ENCODE data around the gene FAM83F.
"Not testable (repeated sequence)": the region's sequence is repeated elsewhere in the genome, so short reads cannot be mapped to it uniquely, and the experiment has no call there.

FAM83F gene

DNA sequence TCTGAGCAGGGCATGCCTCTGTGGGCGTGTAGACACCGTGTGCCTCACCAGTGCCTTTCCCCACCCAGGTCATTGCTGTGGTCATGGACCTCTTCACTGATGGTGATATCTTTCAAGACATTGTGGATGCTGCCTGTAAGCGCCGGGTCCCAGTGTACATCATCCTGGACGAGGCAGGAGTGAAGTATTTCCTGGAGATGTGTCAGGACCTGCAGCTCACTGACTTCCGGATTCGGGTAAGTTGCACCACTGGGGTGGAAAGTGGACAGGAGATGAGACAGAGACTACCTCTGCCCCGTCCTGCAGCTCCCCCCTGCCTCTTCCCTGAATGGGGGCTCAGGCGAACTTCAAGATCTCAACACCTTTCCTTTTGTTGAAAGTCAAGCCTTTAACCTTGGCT lies 24.3 kb downstream of the FAM83F start:
- no peak for DNase-seq

DNA sequence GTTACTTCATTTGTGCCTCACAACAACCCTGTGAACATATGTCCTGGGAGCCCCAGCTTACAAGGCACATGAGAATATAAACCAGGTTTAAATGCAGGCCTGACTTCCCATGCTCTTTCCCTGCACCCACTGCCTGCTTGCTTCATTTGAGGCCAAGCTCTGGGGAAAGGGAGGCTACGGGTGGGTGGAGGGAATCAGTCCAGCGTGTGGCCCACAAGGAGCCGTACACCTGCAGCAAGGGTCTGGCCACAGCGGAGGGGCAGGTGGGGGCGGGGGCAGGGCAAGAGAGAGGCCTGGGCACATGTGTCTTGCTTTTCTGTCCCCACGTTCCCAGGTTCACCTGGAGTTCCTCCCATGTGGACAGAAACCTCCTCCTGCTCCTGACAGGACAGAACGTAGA lies 26.2 kb downstream of the FAM83F start:
- no peak for DNase-seq

DNA sequence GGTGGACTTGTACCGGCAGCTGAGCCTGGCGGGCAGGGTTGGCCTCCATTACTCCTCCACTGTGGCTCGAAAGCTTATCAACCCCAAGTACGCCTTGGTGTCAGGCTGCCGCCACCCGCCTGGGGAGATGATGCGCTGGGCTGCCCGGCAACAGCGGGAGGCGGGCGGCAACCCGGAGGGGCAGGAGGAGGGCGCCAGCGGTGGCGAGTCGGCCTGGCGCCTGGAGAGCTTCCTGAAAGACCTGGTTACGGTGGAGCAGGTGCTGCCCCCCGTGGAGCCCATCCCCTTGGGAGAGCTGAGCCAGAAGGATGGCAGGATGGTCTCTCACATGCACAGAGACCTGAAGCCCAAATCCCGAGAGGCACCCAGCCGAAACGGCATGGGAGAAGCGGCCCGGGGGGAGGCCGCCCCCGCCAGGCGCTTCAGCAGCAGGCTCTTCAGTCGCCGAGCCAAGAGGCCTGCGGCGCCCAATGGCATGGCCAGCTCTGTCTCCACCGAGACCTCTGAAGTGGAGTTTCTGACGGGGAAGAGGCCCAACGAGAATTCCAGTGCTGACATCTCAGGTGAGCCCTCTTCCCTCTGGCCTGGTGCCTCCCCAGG lies 26.7 kb downstream of the FAM83F start:
- no peak for DNase-seq

DNA sequence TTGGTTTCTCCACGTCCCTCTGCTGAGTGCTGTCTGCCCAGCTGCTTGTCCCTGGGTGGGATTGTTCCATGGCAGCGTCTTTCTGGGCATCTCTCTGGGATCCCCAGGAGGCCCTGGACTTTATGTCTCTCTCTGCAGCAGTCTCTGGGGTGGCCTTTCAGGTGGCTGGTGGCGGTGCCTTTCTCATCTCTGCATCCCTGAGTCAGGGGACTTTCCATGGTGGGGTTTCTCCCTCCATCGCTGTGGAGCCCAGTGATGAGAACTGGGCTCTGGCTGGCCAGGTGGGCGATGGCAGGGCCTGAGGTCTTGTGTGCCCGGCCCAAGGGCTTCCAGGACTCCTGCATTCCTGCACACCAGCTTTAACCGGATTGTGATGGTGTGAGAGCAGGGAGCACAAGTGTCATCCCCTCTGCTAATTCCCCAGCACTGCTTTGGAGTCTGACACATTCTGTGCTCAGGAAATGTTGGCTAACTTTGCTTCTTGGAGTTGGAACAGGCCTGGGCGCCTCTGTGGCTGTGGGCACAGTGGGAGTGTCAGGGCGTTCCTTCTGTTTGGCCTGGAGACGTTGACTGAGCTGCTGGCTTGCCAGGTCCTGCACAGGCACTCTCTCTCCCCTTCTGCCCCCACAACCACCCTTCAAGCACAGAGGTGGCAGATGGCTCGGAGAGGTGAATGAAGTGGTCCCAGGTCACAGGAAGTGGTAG lies 27.9 kb downstream of the FAM83F start:
- peak; percentile 51 for DNase-seq

DNA sequence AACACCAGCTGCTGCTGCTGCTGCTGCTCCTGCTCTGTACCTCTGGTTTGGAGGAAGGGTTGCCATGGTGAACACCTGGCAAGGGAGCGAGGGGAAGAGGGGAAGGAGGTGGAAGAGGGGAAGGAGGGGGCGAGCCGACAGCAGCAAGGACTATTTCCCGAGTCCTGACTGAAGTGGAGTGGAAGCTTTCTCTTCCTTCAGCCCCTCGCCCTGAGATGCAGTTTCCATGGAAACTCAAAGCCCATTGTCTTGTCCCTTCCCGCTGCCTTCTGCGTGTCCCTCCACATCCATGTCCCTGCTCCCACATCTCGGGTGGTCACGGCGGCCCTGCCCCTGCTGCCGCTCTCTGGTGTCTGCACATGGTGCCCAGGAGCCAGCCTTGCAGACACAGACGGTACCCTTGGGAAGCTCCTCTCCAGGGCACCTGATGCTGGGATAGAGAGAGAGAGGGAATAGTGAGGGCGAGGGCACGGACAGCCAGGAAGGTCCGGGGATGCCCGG lies 28.6 kb downstream of the FAM83F start:
- DNase-seq, result no peak

DNA sequence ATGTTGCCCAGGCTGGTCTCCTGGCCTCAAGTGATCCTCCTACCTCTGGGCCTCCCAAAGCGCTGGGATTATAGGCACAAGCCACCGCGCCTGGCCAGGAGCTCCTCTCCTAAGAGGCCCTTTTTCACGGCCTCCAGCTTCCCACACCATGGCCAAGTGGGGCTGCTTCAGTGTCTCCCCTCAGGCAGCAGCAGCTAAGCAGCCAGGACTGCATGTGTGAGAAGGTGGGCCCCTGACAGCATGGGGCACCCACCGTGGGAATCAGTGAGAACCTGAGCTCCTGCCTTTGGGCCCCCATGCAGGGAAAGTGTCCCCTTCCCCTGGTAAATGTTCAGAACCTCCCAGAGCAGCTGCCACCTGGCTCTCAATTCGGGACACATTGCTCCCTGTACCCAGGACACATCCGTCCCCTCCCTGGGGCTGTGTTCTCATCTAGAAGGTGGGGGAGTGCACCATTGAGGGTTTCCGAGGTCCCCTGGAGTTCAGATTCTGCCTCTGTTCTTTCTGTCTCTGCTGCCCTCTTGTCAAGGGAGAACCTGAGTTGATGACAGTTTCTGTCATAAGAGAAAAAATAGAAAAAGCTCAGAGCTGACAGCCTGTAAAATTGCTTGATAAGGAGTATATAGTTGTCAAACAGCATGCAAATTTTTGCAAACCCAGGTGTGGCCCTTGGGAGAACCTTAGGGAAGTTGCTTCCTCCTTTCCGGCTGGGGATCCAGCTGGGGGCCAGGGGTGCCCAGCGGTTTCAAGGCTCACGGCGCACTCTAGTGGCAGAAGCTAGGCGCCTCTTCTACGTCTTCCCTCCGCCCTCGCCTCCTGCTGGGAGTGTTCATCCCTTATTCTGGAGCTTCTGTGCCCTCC lies 29.7 kb downstream of the FAM83F start:
- peak; percentile 77 for DNase-seq

DNA sequence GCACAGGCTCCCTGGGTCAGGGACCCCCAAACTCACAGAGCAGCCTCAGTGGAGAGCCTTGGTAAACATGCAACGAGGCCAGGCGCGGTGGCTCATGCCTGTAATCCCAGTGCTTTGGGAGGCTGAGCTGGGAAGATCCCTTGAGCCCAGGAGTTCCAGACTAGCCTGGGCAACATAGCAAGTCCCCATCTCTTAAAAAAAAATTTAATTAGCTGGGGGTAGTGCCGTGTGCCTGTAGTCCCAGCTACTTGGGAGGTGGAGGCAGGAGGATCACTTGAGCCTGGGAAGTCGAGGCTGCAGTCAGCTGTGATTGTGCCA lies 30.3 kb downstream of the FAM83F start:
- DNase-seq, result not testable (repeated sequence)

DNA sequence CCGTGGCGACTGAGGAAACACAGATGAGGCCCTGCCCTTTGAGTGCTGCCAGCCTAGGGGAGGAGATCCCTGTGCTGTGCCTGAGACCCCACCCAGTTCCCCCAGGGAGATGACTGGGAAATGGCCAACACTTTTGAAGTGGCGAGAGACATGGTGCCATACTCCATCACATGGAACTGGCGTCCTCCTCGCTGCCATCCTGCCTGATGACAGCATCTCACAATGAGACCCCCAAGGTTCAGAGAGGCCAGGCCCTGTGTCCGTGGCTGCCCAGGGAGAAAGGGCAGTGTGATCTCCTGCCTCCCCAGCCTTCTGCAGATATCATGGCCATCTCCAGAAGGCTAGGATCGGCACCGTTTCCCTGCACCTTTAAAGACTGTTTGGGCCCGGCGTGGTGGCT lies 31.1 kb downstream of the FAM83F start:
- no peak for DNase-seq

DNA sequence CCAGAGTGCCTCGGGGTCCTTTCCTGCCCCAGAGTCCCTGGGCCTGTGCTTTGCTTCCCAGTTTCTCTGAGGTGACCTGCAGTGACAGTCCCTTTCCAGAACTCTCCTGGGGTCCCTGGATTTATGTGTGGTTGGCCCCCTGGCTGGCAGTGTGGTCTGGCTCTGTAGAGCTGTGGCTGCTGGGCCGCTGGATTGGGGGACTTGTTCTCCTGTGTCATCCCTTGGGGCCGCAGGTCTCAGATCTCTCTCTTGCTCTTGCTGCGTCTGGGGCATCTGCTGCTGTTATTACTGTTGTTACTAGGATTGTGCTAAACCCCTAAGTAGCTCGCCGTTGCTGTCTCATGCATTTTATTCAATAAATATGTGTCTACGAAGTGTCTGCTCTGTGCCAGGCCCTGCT lies 31.9 kb downstream of the FAM83F start:
- DNase-seq, result no peak

DNA sequence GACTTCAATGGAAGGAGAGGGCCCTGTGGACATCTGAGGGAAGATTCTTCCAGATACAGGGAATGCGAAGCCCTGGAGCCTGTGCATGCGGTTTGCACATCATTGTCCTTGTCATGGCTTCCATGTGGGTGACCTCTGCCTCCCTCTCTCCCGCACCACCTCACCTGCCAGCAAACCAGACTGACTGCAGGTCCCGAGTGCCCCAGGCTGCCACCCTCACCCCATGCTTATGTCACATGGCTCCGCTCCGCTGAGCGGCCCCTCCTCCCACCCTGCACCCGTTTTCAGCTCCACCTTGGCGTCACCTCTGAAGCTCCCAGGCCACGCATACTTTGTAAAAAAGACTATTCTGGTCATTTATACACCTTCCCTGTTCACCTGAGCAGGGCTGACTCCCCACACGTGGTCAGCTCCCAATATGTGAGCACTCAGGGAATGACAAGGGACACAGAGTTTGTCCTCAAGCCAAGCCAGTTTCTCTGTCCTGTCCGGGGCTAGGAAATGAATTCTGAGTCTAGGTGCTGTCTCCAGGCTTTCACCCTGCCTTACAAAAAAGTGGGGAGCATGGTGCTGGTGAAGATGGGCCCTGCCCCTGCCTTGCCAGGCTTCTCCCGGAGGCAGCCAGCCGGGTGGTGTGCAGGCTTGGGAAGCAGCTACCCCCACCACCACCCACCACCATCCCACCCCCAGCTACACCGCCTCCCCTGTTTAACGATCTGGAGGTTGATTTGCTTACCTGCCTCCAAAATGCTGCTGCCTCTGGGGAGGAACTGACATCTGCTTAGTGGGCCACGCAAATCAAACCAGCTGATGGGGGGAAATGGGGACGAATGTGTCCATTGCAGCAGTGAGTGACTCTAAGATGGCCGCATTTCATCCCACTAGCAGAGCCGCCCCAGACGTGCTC lies 32.7 kb downstream of the FAM83F start:
- no peak for DNase-seq

DNA sequence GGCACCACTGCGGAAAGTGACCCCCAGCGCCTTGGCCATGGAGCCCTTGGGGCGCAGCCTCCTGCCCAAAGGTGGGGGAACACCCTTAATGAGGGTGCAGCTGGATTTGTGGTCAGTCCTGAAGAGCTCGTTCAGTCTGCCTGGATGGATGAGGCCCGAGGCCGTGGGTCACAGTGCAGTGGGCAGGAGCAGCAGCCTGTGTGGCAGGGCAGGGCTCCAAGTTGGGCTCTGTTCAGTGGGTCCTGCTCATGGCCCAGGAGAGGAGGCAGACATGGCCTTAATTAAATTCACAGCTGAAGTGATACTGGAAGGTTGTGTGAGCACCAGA lies 33.3 kb downstream of the FAM83F start:
- DNase-seq, result no peak

DNA sequence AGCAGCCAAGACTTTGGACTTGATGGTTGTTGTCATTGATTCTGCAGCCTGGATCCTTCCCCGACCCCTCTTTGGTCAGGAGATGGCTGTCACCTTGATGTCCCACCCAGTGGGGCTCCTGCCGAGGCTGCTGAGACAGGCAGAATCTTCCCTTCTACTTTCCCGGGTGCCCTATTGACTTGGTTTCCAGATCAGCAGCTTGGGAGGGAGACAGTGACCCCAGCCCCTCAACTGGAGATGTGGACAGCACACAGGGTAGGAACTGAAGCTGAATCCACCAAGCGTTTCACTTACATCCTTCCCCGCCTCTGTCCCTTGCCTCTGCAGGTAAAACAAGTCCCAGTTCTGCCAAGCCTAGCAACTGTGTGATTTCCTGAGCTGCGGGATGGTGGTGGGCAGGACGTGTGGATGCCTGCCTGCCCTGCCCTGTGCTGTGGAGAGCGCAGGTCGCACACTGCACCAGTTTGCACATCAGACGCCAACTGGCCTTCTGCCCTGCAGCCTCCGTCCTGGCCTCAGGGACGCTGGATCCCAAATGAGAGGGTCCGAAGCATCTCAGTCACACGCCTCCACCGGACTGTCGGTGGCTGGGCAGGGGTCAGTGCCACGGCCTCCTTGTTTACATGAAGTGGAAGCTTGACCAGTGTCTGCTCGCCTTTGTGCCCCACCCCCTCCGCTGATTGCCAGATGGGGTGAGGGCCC lies 34.6 kb downstream of the FAM83F start:
- DNase-seq, result peak; percentile 11

DNA sequence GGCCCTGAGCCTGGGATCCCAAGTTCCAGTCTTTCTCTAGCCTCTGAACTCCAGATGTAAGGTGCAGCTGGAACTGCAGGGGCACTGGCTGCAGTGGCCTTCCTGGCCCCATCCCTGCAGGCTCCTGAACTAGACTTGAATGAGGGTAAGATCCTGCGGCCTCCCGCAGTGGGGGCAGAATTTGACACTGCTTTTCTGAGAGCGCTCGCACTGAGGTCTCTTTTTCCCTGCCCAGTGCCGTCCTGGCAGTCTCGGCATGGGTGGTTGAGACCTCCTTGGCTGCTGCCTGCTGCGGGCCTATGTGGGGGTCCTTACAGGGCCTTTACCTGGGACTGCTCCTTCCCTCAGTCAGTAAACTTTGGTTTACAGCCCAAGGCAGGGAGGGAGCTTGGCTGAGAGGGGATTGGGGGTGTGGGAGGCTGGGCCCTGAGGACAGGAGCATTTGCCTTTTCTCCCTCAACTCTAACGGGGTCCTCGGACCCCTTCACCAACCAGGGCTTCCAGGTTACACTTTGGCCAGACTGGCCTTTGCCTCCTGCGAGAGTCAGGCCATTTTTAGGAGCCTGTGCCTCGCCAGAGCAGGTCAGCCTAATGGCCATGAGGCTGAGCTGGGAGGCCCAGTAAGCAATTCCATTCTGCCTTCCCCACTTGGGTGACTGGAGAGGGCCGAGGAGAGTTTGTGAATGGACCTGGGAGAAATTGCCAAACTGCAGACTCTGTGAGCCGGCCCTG lies 35.4 kb downstream of the FAM83F start:
- DNase-seq, result no peak

DNA sequence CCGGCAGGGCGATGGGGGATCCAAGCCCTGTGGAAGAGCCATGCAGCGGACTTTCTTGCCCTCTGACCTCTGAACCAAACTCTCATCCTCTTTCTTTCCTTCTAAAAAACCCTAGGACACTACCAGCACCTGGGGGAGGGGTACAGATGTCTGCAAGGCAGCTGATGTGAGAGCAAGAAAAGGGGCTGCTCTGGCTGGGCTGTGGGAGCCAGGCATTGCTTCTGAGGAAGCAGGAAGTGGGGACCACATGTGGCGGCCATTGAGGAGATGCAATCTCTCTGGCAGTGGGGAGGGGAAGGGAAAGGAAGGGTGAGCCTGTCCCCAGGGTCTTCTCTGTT lies 36.0 kb downstream of the FAM83F start:
- no peak for DNase-seq

DNA sequence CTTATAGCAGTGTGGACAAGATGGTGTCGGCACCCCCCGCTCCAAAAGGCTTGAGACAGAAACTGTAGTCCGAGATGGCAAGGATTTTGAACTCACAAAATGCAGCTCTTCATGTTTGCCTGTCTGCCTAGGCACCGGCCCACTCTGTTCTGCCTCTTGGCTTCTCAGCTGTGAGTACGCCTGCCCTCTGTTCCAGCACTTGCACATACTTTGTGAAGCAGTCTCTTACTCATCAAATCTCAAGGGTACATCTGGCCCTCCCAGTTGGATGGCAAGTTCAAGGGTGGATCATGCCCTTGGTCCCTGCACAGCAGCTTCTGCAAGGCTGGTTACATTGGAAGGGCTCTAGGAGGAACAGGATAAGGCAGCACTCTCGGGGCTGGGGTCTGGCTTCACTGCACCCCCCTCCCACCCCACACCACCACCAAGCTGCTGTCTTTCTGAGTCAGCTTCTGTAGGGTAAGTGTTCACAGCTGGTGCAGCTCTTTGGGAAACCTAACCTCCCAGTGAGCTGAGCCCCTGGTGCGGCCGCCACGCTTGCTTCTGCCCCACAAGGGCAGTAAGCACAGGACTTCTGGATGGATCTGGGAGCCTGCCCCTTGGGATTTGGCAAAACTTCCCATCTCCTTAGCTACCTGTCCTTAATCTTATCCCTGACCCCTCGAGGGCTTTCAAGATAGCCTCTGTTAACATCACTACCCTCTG lies 37.2 kb downstream of the FAM83F start:
- DNase-seq, result no peak

DNA sequence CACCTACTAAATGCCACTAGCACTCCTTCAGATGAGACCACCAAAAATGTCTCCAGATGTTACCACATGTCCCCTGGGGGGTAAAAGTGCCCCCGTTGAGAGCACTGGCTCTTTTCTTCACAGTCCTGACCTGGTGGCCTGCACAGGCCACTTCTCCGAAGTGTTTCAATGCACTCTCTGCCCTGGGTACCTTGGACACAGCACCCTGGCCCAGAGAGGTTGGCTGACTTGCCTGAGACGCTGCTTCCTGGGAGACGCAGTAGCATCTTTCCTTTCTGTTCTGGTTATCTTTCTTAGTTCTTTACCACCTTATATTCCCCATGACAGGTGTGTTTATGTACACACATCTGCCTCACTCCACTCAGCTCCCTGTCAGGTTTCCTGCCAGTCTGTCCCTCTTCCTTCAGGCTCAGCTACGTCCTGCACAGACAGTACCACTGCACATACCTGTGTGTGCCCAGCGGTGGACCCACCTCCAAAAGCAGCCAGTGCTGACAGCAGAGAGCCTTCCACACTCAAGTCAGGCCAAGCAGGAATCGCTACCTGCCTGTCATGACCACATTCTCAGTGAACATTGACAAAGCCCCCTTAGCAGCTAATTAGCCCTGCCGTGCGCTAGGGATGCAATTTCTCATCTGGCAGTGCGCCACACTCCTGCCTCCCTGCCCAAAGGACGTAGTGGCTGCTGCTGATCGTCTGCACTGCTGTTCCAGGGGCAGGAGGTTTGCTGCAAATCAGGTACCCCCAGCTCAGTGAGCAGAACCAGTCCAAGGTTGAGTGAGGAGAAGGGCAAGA lies 39.0 kb downstream of the FAM83F start:
- no peak for DNase-seq

DNA sequence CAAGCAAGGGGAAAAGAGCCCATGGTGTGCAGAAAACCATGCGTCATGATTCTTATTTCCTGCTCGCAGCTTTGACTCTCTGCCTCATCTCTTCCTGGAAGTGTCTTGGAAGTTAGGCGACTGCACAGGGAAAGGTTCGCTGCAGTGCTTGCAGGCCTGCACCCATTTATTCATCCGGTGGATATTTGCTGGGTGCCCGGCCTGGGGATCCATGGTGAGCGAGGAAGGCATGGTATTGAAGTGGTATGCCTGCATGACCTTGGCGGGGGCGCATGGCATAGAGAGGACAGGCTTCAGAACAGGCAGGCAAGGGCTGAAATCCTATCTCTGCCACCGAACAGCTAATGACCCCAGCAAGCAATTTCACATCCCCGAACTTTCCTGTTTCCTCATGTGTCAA lies 40.6 kb downstream of the FAM83F start:
- no peak for DNase-seq

DNA sequence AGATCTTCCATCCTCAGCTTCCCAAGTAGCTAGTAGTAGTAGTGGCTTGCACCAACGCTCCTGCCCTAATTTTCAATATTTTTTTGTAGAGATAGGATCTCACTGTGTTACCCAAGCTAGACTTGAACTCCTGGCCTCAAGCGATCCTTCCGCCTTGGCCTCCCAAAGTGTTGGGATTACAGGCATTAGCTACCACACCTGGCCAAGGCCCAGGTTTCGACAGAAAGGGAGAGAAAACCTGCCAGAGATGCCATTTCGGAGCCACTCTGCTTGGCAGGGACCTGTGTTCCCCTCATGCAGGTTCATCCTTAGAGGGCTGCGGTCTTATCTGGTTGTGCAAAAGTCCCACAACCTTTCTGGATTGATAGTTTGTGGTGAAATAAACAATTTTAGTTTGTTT lies 41.4 kb downstream of the FAM83F start:
- DNase-seq, result no peak

DNA sequence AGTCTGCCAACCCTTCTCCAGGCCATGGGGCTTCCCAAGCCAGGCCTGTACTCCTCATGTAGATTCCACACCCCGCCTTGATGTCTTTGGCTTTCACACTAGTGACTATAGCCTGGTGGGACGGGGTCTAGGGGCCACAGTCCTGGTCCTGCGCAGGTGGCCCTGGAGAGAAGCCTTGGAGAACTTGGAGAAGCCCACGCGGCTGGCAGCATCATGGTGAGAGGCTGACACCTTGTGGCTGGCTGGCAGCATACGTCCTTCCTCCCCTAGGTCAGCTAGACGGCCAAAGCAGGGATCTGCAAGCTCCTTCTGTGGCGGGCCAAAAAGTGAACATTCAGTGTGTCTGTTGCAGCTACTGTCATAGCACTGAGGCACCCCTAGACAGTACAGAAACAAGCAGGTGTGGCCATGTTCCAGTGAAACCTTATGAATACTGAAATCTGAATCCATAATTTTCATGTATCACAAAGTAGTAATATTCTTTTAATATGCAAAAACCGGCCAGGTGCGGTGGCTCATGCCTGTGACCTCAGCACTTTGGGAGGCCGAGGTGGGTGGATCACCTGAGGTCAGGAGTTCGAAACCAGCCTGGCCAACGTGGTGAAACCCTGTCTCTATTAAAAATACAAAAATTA lies 42.0 kb downstream of the FAM83F start:
- DNase-seq, result peak; percentile 66

DNA sequence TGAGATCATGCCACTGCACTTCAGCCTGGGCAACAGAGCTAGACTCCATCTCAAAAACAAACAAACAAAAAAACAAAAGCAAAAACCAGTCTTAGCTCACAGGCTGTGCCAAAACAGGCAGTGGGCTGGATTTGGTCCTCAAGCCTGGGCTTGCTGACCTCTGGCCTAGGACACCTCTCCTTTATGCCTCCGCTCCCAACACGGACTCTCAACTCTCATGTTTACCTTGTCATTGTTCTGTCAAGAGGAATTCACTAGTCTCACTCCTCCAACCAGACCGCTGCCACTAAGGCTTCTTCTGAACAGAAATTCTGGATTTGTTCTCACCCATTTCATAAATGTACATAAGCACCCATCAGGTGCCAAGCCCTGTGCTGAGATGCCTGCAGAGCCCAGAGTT lies 42.6 kb downstream of the FAM83F start:
- DNase-seq, result no peak
